Stimulated activated CD4-positive, alpha-beta T cell treated with anti-CD3 and anti-CD28 coated beads, Interleukin-2, amount 100 ng/mL, for 48 hours (primary cell): ENCODE data around the gene ZNF148.

Source experiments
- DNase-seq, 2 donors: peaks; one replicate each; pipeline ENCODE4 v3.0.0-alpha.2; 2020

Gene ZNF148

DNA sequence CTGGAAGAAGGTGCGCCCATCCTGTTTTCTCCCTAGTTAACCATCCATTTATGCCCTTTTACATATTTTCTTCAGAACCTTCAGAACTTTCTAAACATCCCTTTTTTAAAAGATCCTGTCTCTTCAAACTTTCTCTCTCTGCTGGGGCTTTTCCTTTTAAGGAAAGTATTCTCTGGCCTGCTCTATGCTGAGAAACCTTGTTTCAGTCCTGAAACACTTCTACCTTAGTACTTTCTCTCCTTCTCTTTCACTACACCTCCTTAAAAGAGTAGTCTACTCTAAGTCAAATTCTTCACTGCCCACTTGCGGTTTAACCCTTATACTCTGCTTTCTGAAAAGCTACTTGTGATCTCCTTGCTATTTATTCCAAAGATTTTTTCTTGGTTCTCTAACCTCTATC is 97.0 kb downstream of the ZNF148 start:
- DNase-seq = no peak

DNA sequence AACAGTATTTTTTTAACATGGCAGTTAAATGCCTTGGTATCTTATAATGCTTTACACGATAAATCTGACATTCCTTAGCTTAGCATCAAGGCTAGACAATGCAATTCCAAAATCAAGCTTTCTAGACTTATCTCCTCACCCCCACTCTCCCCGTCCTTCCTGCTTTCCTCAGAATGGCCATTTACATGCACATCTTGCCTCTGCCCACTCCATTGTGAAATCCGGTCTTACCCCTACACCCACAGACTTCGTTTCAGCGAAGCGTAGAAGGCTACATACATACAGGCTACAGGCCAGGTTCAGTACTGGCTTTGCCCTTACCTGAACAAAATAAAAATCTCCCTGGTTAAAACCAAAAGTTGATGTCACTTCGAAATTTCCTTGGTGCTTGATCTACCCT is 104.0 kb downstream of the ZNF148 start:
- DNase-seq = no peak

DNA sequence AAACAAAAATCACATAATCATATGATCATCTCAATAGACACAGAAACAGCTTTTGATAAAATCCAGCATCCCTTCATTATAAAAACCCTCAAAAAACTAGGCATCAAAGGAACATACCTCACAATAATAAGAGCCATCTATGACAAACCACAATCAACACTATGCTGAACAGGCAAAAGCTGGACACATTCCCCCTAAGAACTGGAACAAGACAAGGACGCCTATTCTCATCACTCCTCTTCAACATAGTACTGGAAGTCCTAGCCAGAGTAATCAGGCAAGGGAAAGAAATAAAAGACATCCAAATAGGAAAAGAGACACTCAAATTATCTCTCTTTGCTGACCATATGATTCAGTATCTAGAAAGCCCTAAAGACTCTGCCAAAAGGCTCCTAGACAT is 107.7 kb downstream of the ZNF148 start:
- no peak for DNase-seq

DNA sequence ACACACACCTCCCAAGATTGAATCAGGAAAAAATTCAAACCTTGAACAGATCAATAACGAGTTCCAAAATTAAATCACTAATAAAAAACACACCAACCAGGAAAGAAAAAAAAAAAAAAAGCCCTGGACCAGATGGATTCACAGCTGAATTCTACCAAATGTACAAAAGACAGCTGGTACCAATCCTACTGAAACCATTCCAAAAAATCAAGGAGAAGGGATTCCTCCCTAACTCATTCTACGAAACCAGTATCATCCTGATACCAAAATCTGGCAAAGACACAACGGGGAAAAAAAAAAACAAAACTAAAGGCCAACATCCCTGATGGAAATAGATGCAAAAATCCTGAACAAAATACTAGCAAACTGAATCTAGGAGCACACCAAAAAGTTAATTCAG is 108.2 kb downstream of the ZNF148 start:
- DNase-seq = no peak

GRCh38 chr3:125262161-125262560 is 113.0 kb downstream of the ZNF148 start:
- DNase-seq = no peak

DNA sequence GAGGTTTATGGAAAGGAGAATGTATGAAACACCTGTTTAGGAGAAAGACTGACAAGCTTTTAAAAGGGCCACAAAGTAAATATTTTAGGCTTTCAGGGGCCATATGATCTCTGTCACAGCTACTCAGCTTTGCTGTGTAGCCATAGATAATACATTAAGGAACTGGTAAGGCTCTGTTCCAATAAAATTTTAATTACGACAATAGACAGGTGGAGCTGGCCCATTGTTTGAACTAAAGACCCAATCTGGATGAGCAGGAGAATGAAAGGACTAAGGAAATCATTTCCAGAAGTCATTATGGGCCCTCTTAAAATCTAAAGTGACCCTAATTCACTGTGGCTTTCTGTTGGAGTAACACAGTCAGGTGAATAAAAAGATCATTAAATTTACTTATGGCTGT is 114.1 kb downstream of the ZNF148 start:
- no peak for DNase-seq

DNA sequence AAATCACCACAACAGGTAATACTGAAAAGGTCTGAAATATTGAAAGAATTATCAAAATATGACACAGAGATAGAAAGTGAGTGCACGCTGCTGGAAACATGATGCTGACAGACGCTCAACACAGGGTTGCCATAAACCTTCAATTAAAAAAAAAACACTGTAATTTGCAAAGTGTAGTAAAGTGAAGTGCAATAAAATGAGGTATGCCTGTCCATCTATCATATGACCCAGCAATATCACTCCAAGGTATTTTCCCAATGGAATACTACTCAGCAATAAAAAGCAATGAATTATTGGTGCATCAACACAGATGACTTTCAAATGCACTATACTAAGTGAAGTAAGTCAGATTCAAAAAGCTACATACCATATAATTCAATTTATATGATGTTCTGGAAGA is 115.0 kb downstream of the ZNF148 start:
- DNase-seq = no peak

GRCh38 chr3:125257536-125257935 is 117.6 kb downstream of the ZNF148 start:
- DNase-seq = no peak

- no peak for DNase-seq
These were observed 118.5 kb downstream of the ZNF148 start for GRCh38 chr3:125256675-125257074.

DNA sequence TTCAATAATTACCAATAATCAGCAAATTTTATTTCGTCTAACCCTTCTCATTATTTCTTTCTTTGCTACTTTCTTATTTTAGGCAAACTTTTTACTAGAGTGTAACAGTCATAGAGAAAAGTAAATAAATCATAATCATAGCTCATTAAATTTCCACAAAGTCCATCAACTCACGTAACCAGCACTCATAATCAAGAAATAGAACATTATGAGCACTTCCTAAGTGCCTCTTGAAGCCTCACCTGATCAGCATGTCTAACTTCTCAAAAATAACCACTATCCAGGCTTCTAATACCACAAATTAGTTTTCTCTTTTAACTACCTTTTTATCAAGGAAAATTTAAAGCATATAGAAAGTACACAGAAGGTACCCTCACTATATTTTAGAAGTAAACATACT is 124.2 kb downstream of the ZNF148 start:
- DNase-seq = no peak

- no peak for DNase-seq
These were observed 128.9 kb downstream of the ZNF148 start for GRCh38 chr3:125246237-125246636.

GRCh38 chr3:125245521-125245920 is 129.6 kb downstream of the ZNF148 start:
- DNase-seq = no peak

- DNase-seq = no peak
These were observed 134.6 kb downstream of the ZNF148 start for GRCh38 chr3:125240496-125240895.

- DNase-seq = no peak
These were observed 135.9 kb downstream of the ZNF148 start for GRCh38 chr3:125239266-125239665.

GRCh38 chr3:125238759-125239158 is 136.4 kb downstream of the ZNF148 start:
- no peak for DNase-seq

GRCh38 chr3:125236331-125236903 is 138.7 kb downstream of the ZNF148 start:
- DNase-seq = no peak

DNA sequence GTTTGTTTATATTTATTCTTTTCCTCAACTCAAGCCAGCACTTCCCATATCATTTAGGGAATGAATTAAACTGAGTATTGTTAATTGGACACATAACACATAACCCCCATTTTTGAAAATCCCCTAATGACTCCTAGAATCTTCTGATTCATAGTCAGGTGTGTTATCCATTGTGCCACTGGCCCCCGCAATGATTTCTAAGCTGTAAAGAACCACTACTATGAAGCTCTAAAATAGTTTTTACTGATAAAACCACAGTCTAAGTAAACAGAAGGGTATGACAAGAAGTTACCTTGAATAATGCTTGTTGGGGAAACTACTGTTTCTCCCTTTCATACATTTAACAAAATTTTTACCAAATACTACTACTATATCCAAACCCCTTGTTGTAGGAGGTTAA is 140.3 kb downstream of the ZNF148 start:
- DNase-seq = no peak

- no peak for DNase-seq
These were observed 142.7 kb downstream of the ZNF148 start for GRCh38 chr3:125232401-125232800.

GRCh38 chr3:125231895-125232294 is 143.2 kb downstream of the ZNF148 start:
- DNase-seq = no peak

GRCh38 chr3:125229707-125230106 is 145.4 kb downstream of the ZNF148 start:
- DNase-seq = no peak

GRCh38 chr3:125229168-125229567 is 146.0 kb downstream of the ZNF148 start:
- DNase-seq = no peak

DNA sequence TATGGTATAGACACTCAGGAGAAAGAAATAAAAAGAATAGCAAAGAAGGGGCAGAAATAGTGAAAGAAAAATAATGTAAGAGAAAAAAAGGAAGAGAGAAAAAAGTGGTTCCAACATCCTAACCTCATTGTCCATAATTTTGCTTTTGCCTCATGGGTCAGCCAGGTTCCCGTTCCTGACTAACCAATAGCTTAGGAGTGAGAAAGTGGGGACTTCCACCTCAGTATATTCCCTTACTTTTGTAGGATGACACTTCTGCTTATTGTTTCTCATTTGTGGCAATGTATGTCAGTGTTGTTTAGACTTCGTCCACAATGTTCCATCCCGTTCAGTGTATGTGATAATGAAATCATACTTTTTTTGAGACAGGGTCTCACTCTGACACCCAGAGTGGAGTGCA is 153.3 kb downstream of the ZNF148 start:
- no peak for DNase-seq

- DNase-seq = no peak
These were observed 154.2 kb downstream of the ZNF148 start for GRCh38 chr3:125220727-125221429.

- no peak for DNase-seq
These were observed 154.9 kb downstream of the ZNF148 start for GRCh38 chr3:125220183-125220582.

GRCh38 chr3:125219261-125219701 is 155.8 kb downstream of the ZNF148 start:
- DNase-seq = no peak
